Mesendoderm (in vitro differentiated cells): ENCODE results near the gene WDR46.
"Not testable (repeated sequence)": the region's sequence is repeated elsewhere in the genome, so short reads cannot be mapped to it uniquely, and the experiment has no call there.

Experiments used
- DNase-seq: peaks from one replicate; pipeline ENCODE4 v3.0.0; 2013
- H2AK5ac ChIP-seq: 2 replicates; pipeline ENCODE4 v1.6.1; 2013; ENCODE audit warnings: low read length, inconsistent platforms
- H2BK120ac ChIP-seq: 2 replicates; pipeline ENCODE4 v1.6.1; 2013; ENCODE audit warnings: low read depth, mild to moderate bottlenecking, low read length, moderate library complexity, mixed read lengths
- H2BK15ac ChIP-seq: replicated peaks from 2 replicates; pipeline ENCODE4 v1.6.1; 2013; ENCODE audit warnings: low read depth, mild to moderate bottlenecking, moderate library complexity
- H2BK5ac ChIP-seq: 2 replicates; pipeline ENCODE4 v1.6.1; 2013; ENCODE audit warnings: low read length, inconsistent platforms
- H3K18ac ChIP-seq: 2 replicates; pipeline ENCODE4 v1.6.1; 2013; ENCODE audit warnings: mild to moderate bottlenecking, low read length, mixed read lengths
- H3K23ac ChIP-seq: one replicate; pipeline ENCODE4 v1.6.1; 2013; ENCODE audit warnings: low read length
- H3K27ac ChIP-seq: 2 replicates; pipeline ENCODE4 v1.5.1; 2013; ENCODE audit warnings: low read depth, mild to moderate bottlenecking, inconsistent platforms, low read length, moderate library complexity
- H3K27me3 ChIP-seq: 2 replicates; pipeline ENCODE4 v1.6.1; 2013; ENCODE audit warnings: low read length, control low read depth, mild to moderate bottlenecking, inconsistent platforms; ENCODE audit not compliant: insufficient read depth, poor library complexity
- H3K36me3 ChIP-seq: 2 replicates; pipeline ENCODE4 v1.6.1; 2013; ENCODE audit warnings: low read length, inconsistent platforms; ENCODE audit not compliant: control insufficient read depth, insufficient read depth
- H3K4ac ChIP-seq: one replicate; pipeline ENCODE4 v1.6.1; 2013; ENCODE audit warnings: low read depth, mild to moderate bottlenecking, low read length, moderate library complexity
- H3K4me1 ChIP-seq: 2 replicates; pipeline ENCODE4 v1.6.1; 2013; ENCODE audit warnings: low read depth, low read length, inconsistent platforms; ENCODE audit not compliant: control insufficient read depth
- H3K4me2 ChIP-seq: 2 replicates; pipeline ENCODE4 v1.6.1; 2013; ENCODE audit warnings: low read length
- H3K4me3 ChIP-seq: 2 replicates; pipeline ENCODE4 v1.5.1; 2013; ENCODE audit warnings: mild to moderate bottlenecking, low read length
- H3K56ac ChIP-seq: one replicate; pipeline ENCODE4 v1.6.1; 2013; ENCODE audit warnings: low read length
- H3K79me1 ChIP-seq: 2 replicates; pipeline ENCODE4 v1.6.1; 2013; ENCODE audit warnings: low read length, inconsistent platforms
- H3K79me2 ChIP-seq: 2 replicates; pipeline ENCODE4 v1.6.1; 2013; ENCODE audit warnings: mild to moderate bottlenecking, low read length; ENCODE audit not compliant: control insufficient read depth, insufficient read depth
- H3K9ac ChIP-seq: 2 replicates; pipeline ENCODE4 v1.6.1; 2013; ENCODE audit warnings: low read length, inconsistent platforms
- H4K5ac ChIP-seq: one replicate; pipeline ENCODE4 v1.6.1; 2013; ENCODE audit warnings: low read length
- H4K8ac ChIP-seq: one replicate; pipeline ENCODE4 v1.6.1; 2013; ENCODE audit warnings: low read depth, mild to moderate bottlenecking, control low read depth, low read length, moderate library complexity
- WGBS: extraction: QIAGEN DNeasy Blood & Tissue Kit; methylation state at CpG from one replicate; pipeline ENCODE4 v1.1.7; 2013; ENCODE audit warnings: low lambda C conversion rate, missing lambda C conversion rate; ENCODE audit not compliant: insufficient coverage; ENCODE audit errors: extremely low coverage; 5-methylcytosine and 5-hydroxymethylcytosine counted together

Gene WDR46

GRCh38 chr6:33275795-33276580, 13.1 kb downstream of the WDR46 start:
- H3K56ac ChIP-seq = peak overlapping the region; percentile 94
- no CpG with 5 or more reads among the region's 16 CpGs for WGBS
- peak overlapping the region; percentile 83 for H3K4me2 ChIP-seq
- H3K27me3 ChIP-seq, H2AK5ac ChIP-seq, H4K8ac ChIP-seq, DNase-seq, H4K5ac ChIP-seq, H3K18ac ChIP-seq, H2BK120ac ChIP-seq, H2BK15ac ChIP-seq, H3K4me1 ChIP-seq, H3K4ac ChIP-seq, H2BK5ac ChIP-seq, H3K23ac ChIP-seq, H3K4me3 ChIP-seq: not testable (repeated sequence)
- peaks cover 10% of the 10 kb centered on the region for H3K79me1 ChIP-seq
- peak overlapping the region; percentile 94 for H3K27ac ChIP-seq
- H3K36me3 ChIP-seq = peaks cover 17% of the 10 kb centered on the region
- H3K9ac ChIP-seq = peak overlapping the region; percentile 100
- peaks cover 36% of the 10 kb centered on the region for H3K79me2 ChIP-seq

DNA sequence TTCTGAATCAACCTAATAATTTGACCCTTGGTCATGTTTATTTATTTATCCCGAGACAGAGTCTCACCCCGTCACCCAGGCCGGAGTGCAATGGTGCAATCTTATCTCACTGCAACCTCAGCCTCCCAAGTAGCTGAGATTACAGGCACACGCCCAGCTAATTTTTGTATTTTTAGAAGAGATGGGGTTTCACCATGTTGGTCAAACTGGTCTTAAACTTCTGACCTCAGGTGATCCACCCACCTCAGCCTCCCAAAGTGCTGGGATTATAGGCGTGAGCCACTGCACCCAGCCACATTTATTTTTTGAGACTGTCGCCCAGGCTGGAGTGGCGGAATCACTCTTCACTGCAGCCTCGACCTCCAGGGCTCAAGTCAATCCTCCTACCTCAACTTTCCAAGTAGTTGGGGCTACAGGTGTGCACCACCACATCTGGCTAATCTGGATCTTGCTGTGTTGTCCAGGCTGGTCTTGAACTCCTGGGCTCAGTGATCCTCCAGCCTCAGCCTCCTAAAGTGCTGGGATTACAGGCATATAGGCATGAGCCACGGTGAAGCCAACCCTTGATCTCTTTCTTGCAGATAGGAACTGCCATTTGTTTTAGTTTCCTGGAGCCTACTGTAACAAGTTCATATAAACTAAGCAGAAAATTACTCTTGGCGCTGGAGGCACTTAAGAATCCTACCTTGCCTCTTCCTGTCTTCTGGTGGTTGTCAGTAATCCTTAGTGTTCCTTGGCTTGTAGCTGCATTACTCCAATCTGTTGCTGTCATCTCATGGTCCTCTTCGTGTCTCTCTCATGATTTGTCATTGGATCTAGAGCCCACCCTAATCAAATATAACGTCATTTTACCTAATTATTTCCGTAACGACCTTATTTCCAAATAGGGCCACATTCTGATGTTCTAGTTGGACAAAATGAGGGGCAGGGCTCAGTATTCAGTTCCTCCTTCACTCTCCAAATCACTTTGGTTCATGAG, 14.8 kb downstream of the WDR46 start:
- no CpG with 5 or more reads among the region's 14 CpGs for WGBS
- no peak overlapping the region for H2BK5ac ChIP-seq
- no peak overlapping the region for H2BK15ac ChIP-seq
- H3K4me3 ChIP-seq = peak overlapping the region; percentile 16
- no peak overlapping the region for H3K27ac ChIP-seq
- no peaks in the 10 kb centered on the region for H3K27me3 ChIP-seq
- no peak overlapping the region for H3K4ac ChIP-seq
- H3K36me3 ChIP-seq = peaks cover 15% of the 10 kb centered on the region
- H4K8ac ChIP-seq = no peak overlapping the region
- no peak overlapping the region for H4K5ac ChIP-seq
- no peak overlapping the region for H2BK120ac ChIP-seq
- peak overlapping the region; percentile 60 for H3K4me2 ChIP-seq
- H3K23ac ChIP-seq = no peak overlapping the region
- H3K9ac ChIP-seq = peak overlapping the region; percentile 100
- H2AK5ac ChIP-seq = no peak overlapping the region
- peaks cover 37% of the 10 kb centered on the region for H3K79me2 ChIP-seq
- H3K79me1 ChIP-seq = peaks cover 15% of the 10 kb centered on the region
- peak overlapping the region; percentile 72 for H3K56ac ChIP-seq
- H3K18ac ChIP-seq = no peak overlapping the region
- peaks cover 6% of the 10 kb centered on the region for H3K4me1 ChIP-seq
- no peak for DNase-seq

- WGBS = no CpG with 5 or more reads among the region's 11 CpGs
Measured at GRCh38 chr6:33273129-33273923, 15.7 kb downstream of the WDR46 start.

GRCh38 chr6:33272275-33273128, 16.5 kb downstream of the WDR46 start:
- no peak overlapping the region for H2BK15ac ChIP-seq
- H4K8ac ChIP-seq = no peak overlapping the region
- H3K79me2 ChIP-seq = peaks cover 37% of the 10 kb centered on the region
- H3K56ac ChIP-seq = peak overlapping the region; percentile 99
- peak overlapping the region; percentile 41 for H3K18ac ChIP-seq
- no peaks in the 10 kb centered on the region for H3K27me3 ChIP-seq
- H3K36me3 ChIP-seq = peaks cover 13% of the 10 kb centered on the region
- H3K79me1 ChIP-seq = peaks cover 13% of the 10 kb centered on the region
- H2AK5ac ChIP-seq = peak overlapping the region; percentile 98
- WGBS = no CpG with 5 or more reads among the region's 22 CpGs
- peak overlapping the region; percentile 85 for H3K4me2 ChIP-seq
- H3K27ac ChIP-seq = peak overlapping the region; percentile 65
- no peak overlapping the region for H4K5ac ChIP-seq
- H2BK120ac ChIP-seq = no peak overlapping the region
- H3K9ac ChIP-seq = peak overlapping the region; percentile 100
- no peak for DNase-seq
- H3K23ac ChIP-seq = peak overlapping the region; percentile 94
- peak overlapping the region; percentile 87 for H3K4ac ChIP-seq
- H3K4me1 ChIP-seq = peaks cover 3% of the 10 kb centered on the region
- peak overlapping the region; percentile 32 for H2BK5ac ChIP-seq
- H3K4me3 ChIP-seq = peak overlapping the region; percentile 100

More at GRCh38 chr6:33273129-33273923, 15.7 kb downstream of the WDR46 start:
- Histone ChIP-seq H3K36me3 (peaks cover 13% of the 10 kb centered on the region), H3K79me2 (peaks cover 37% of the 10 kb centered on the region), H2AK5ac (no peak overlapping the region), H4K8ac (no peak overlapping the region), H3K4me3 (peak overlapping the region; percentile 100), H2BK15ac (no peak overlapping the region), H4K5ac (no peak overlapping the region), H3K4me2 (peak overlapping the region; percentile 85), H3K27ac (no peak overlapping the region), H2BK5ac (no peak overlapping the region), H3K4ac (no peak overlapping the region), H3K23ac (no peak overlapping the region), H3K18ac (no peak overlapping the region), H3K56ac (peak overlapping the region; percentile 99), H3K27me3 (no peaks in the 10 kb centered on the region), H3K9ac (peak overlapping the region; percentile 100), H3K4me1 (peaks cover 6% of the 10 kb centered on the region), H3K79me1 (peaks cover 13% of the 10 kb centered on the region), H2BK120ac (no peak overlapping the region)
- no peak for DNase-seq
